Endodermal cell (in vitro differentiated cells): ENCODE measurements around the gene ADIG. TPM values are rescaled to one million over a fixed set of nuclear protein-coding genes. Genes with fewer than 3 reads are reported as not detected.

Experiments used
- DNase-seq: peaks from one replicate; pipeline ENCODE4 v3.0.0-alpha.2; 2017
- H3K27ac ChIP-seq: 2 replicates; pipeline ENCODE4 v1.5.1; 2013; ENCODE audit warnings: mild to moderate bottlenecking, low read depth, low read length, moderate library complexity
- H3K27me3 ChIP-seq: 2 replicates; pipeline ENCODE4 v1.6.1; 2013; ENCODE audit warnings: mild to moderate bottlenecking, low read length, moderate library complexity; ENCODE audit not compliant: insufficient read depth, control insufficient read depth, poor library complexity, severe bottlenecking
- H3K36me3 ChIP-seq: 2 replicates; pipeline ENCODE4 v1.7.0; 2013; ENCODE audit warnings: mild to moderate bottlenecking, low read length, moderate library complexity; ENCODE audit not compliant: control insufficient read depth, insufficient read depth
- H3K4me1 ChIP-seq: one replicate; pipeline ENCODE4 v1.7.0; 2013; ENCODE audit warnings: low read length; ENCODE audit not compliant: control insufficient read depth, insufficient read depth
- H3K4me3 ChIP-seq: 2 replicates; pipeline ENCODE4 v1.5.1; 2013; ENCODE audit warnings: mild to moderate bottlenecking, low read length, moderate library complexity
- H3K9ac ChIP-seq: 2 replicates; pipeline ENCODE4 v1.6.1; 2013; ENCODE audit warnings: mild to moderate bottlenecking, low read length, moderate library complexity; ENCODE audit not compliant: poor library complexity, severe bottlenecking; ENCODE audit errors: extremely low read depth
- H3K9me3 ChIP-seq: 2 replicates; pipeline ENCODE4 v1.6.1; 2013; ENCODE audit warnings: mild to moderate bottlenecking, low read length, moderate library complexity; ENCODE audit not compliant: control insufficient read depth
- H3K27ac Mint-ChIP-seq: 2 replicates; pipeline ENCODE4 v1.8.0; 2020; ENCODE audit warnings: mixed read lengths
- H3K27me3 Mint-ChIP-seq: 2 replicates; pipeline ENCODE4 v1.8.0; 2021; ENCODE audit warnings: mild to moderate bottlenecking, mixed read lengths; ENCODE audit not compliant: insufficient read depth
- H3K36me3 Mint-ChIP-seq: 2 replicates; pipeline ENCODE4 v1.8.0; 2020; ENCODE audit warnings: low read depth, mixed read lengths
- H3K4me1 Mint-ChIP-seq: 2 replicates; pipeline ENCODE4 v1.8.0; 2020; ENCODE audit warnings: mixed read lengths
- H3K4me3 Mint-ChIP-seq: 2 replicates; pipeline ENCODE4 v1.8.0; 2020; ENCODE audit warnings: mild to moderate bottlenecking, moderate library complexity, mixed read lengths
- H3K9me3 Mint-ChIP-seq: 2 replicates; pipeline ENCODE4 v1.8.0; 2020; ENCODE audit warnings: mild to moderate bottlenecking, mixed read lengths
- WGBS, 2 experiments: methylation state at CpG; one replicate each; pipeline versions ENCODE4 v1.1.5 to v1.1.7; 2013; ENCODE audit warnings: missing lambda C conversion rate in 2 of 2, mixed read lengths in 1 of 2; ENCODE audit not compliant: insufficient coverage in 1 of 2, insufficient read length in 1 of 2; 5-methylcytosine and 5-hydroxymethylcytosine counted together
- total RNA-seq, 2 donors: library from RNA; stranded (reverse); fragmentation: NEBNext Ultra II Directional in 1 of 2; extraction: Animal tissue kit (Norgen Biotek cat#: 25700) in 1 of 2; gene quantifications; 2 replicates in 1 of 2; 3 replicates in 1 of 2; pipeline ENCODE4 v1.2.1, GENCODE V29; 2021
- TF ChIP-seq, protein P1 (sequence below): fragments of 200-600 bp; sonication (generic); conservative IDR thresholded peaks from 2 replicates; pipeline ENCODE4 v1.5.0; 2021; ENCODE audit warnings: antibody characterized with exemption, mild to moderate bottlenecking

The ADIG gene
- total RNA-seq, 2 donors from 2014 or later = not detected

DNA sequence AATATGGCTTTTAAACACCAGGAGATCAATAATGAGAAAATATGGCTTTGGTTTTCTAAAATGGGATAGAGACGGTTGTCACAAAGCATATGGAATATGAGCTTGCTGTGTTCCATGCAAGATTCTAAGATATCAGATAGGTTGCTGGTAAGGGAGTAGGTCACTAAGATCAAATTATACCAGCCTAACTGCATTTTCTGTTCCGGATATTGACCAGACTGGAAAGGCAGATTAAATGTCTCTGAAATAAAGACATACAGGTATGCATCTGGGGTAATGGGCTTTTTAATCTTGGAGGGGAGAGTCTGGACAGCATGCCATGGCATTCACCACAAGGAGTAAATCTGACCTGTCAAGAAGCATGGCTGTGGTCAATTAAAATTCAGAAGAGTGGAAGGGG lies 35.2 kb upstream of the ADIG start:
- Mint-ChIP-seq H3K36me3 (peaks cover 62% of the 10 kb centered on the region), H3K27me3 (no peaks in the 10 kb centered on the region), H3K4me3 (no peak overlapping the region), H3K9me3 (no peaks in the 10 kb centered on the region), H3K27ac (no peak overlapping the region), H3K4me1 (no peaks in the 10 kb centered on the region)
- Histone ChIP-seq H3K4me1 (no peaks in the 10 kb centered on the region), H3K27ac (no peak overlapping the region), H3K4me3 (no peak overlapping the region), H3K27me3 (no peaks in the 10 kb centered on the region), H3K9me3 (no peaks in the 10 kb centered on the region), H3K36me3 (peaks cover 94% of the 10 kb centered on the region), H3K9ac (no peak overlapping the region)
- WGBS, 2 experiments = 83 to 96% methylated on average over 1 to 2 of the region's 2 CpGs
- no peak for DNase-seq
- TF ChIP-seq, protein P1, sequence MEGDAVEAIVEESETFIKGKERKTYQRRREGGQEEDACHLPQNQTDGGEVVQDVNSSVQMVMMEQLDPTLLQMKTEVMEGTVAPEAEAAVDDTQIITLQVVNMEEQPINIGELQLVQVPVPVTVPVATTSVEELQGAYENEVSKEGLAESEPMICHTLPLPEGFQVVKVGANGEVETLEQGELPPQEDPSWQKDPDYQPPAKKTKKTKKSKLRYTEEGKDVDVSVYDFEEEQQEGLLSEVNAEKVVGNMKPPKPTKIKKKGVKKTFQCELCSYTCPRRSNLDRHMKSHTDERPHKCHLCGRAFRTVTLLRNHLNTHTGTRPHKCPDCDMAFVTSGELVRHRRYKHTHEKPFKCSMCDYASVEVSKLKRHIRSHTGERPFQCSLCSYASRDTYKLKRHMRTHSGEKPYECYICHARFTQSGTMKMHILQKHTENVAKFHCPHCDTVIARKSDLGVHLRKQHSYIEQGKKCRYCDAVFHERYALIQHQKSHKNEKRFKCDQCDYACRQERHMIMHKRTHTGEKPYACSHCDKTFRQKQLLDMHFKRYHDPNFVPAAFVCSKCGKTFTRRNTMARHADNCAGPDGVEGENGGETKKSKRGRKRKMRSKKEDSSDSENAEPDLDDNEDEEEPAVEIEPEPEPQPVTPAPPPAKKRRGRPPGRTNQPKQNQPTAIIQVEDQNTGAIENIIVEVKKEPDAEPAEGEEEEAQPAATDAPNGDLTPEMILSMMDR = no peak

DNA sequence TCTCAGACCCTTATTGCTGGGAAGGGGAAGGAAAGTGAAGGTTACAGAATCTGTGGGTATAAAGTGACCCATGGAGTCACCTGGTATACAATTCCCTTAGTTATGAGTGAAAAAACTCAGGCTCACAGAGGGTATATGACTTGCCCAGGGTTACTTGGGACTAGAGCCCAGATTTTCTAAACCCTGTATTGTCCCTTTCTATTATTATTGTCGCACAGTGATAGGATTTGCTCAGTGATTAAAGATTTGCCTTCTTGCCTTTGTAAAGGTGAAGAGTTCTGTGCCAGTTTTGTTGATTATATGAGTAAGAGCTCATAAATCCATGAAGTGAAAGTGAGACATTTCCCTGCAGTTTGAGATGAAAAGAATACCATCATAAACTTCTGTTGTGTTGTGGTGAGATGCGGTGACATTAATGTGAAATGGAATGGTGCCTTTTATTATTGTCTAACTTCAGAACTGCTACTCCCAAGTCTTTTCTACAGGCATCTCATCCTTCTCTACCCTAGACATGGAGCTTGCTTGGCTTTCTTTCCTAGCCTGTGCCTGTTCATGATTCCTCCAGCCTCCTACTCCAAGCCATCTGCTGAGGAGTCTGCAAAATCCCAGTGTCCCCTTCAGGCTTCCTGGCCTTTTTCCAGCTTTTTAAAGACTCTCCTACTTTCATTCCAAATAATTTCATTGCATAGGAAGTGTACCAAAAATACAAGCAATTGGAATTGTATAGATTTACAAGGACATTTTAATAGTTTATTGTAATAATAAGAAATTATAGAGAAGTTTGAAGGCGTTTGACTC lies 33.5 kb upstream of the ADIG start:
- H3K27me3 ChIP-seq = no peaks in the 10 kb centered on the region
- no peak overlapping the region for H3K27ac Mint-ChIP-seq
- no peaks in the 10 kb centered on the region for H3K27me3 Mint-ChIP-seq
- H3K4me1 ChIP-seq = no peaks in the 10 kb centered on the region
- no peak overlapping the region for H3K4me3 ChIP-seq
- H3K36me3 Mint-ChIP-seq = peaks cover 46% of the 10 kb centered on the region
- no peak overlapping the region for H3K9ac ChIP-seq
- no peaks in the 10 kb centered on the region for H3K9me3 Mint-ChIP-seq
- no peak overlapping the region for H3K27ac ChIP-seq
- H3K4me1 Mint-ChIP-seq = no peaks in the 10 kb centered on the region
- H3K36me3 ChIP-seq = peaks cover 95% of the 10 kb centered on the region
- H3K9me3 ChIP-seq = no peaks in the 10 kb centered on the region
- no peak for DNase-seq
- 86 to 100% methylated on average over 2 to 3 of the region's 3 CpGs for WGBS, 2 experiments
- TF ChIP-seq, protein P1 = no peak
- no peak overlapping the region for H3K4me3 Mint-ChIP-seq

- no peak overlapping the region for H3K4me3 ChIP-seq
Measured at GRCh38 chr20:38548356-38549083, 32.5 kb upstream of the ADIG start.

More at GRCh38 chr20:38548356-38549083, 32.5 kb upstream of the ADIG start:
- TF ChIP-seq, protein P1 = no peak
- no peaks in the 10 kb centered on the region for H3K27me3 ChIP-seq
- no peaks in the 10 kb centered on the region for H3K9me3 ChIP-seq
- Mint-ChIP-seq H3K27ac (no peak overlapping the region), H3K36me3 (peaks cover 40% of the 10 kb centered on the region), H3K27me3 (no peaks in the 10 kb centered on the region), H3K4me1 (no peaks in the 10 kb centered on the region), H3K4me3 (no peak overlapping the region), H3K9me3 (no peaks in the 10 kb centered on the region)
- 99% methylated on average over 3 of the region's 3 CpGs; no CpG with 5 or more reads in 1 of the 2 experiments for WGBS, 2 experiments
- H3K4me1 ChIP-seq = no peaks in the 10 kb centered on the region
- no peak overlapping the region for H3K27ac ChIP-seq
- no peak overlapping the region for H3K9ac ChIP-seq
- DNase-seq = no peak
- H3K36me3 ChIP-seq = peaks cover 95% of the 10 kb centered on the region
